ENCODE results near the gene SMIM33. TPM values are rescaled to one million over a fixed set of nuclear protein-coding genes. Genes with fewer than 3 reads are reported as not detected.
A peak's percentile ranks its signal among the peaks of the same experiment; 100 is the strongest.

The SMIM33 gene
- total RNA-seq, 2 experiments from 2014 or later, result 0.08 TPM; not detected in 1

DNA sequence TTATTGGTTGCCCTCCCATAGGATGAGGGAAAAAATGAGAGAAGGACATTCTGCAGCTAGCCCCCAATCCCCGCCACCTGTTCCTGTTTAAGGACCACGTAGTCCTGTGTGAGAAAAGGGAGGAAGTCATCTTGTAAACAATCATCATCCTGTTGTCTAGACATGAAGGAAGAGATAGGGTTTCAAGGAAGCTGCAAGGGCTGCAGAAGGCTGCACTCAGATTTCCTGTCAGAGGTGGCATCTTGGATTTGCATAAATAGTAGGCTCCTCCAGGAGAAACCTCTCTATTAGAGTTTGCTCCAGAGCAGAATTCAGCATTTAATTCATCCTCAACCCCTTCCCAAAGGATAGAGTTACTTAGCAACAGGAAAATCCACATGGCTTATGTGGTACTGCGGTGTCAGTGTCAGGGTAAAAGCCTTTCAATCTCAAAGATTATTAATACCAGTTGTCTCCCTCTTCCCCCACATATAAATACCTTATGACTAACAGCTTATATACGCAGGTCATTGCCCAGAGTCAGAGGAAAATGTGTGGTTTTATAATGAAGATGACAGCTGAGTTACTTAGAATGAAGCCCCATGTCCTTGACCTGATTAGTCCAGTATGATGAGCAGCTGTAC, 26.9 kb upstream of the SMIM33 start:
- no peak overlapping the region for H3K4me3 ChIP-seq (ENCODE audit: low read length)
- peaks cover 4% of the 10 kb centered on the region for H3K36me3 Mint-ChIP-seq (ENCODE audit: low read depth)

DNA sequence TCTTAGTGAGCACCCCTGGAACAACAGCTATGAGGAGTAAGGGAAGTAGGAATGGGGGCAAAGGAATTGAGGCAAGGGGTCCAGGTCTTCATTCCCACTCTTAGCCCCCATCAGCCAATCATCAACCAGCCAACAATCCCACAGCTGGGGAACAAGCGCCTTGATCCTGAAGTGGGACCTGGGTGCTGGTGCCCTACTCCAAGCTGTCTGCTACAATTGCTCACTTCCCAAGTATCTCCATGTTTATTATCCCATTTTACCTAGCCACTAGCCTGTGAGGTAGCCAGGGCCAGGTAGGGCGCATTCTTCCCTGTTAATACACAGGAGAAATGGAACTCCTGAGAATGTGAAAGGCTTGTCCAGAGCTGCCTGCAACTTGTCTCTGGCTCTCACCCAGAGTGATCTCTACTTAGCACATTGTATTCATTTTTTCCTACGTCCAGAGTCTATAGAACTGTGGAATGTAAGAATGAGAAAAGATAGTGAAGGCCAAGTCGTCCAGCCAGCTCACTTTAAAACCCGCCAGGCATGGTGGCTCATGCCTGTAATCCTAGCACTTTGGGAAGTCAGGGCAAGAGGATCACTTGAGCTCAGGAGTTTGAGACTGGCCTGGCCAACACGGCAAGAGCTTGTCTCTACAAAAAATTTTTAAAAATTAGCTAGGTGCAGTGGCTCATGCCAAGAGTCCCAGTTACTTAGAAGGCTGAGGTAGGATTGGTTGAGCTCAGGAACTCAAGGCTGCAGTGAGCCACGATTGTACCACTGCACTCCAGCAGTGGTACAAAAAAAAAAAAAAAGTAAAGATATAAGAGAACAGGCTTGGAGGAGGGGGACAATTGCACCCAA, 25.3 kb upstream of the SMIM33 start:
- intact Hi-C loops (cut with DNase I, micrococcal nuclease), result no loop called here
- Histone ChIP-seq H3K4me3 (ENCODE audit: low read length) (no peak overlapping the region), H3K27me3 (ENCODE audit: control insufficient read depth in 1 of 2, insufficient read depth in 2 of 2, low read length in 2 of 2) (no peaks in the 10 kb centered on the region), H3K36me3 (ENCODE audit: insufficient read depth, low read length) (no peaks in the 10 kb centered on the region), H3K4me1 (ENCODE audit: insufficient read depth, low read length) (peaks cover 46% of the 10 kb centered on the region), H3K27ac (ENCODE audit: low read depth in 1 of 2, low read length in 2 of 2) (no peak overlapping the region), H3K9me3 (ENCODE audit: control insufficient read depth in 1 of 2, insufficient read depth in 1 of 2, low read length in 2 of 2) (no peaks in the 10 kb centered on the region)
- no peaks in the 10 kb centered on the region for H3K36me3 Mint-ChIP-seq (ENCODE audit: low read depth)
- ATAC-seq (ENCODE audit: poor library complexity) (no peak), DNase-seq (no peak)
- TF ChIP-seq, protein P1, sequence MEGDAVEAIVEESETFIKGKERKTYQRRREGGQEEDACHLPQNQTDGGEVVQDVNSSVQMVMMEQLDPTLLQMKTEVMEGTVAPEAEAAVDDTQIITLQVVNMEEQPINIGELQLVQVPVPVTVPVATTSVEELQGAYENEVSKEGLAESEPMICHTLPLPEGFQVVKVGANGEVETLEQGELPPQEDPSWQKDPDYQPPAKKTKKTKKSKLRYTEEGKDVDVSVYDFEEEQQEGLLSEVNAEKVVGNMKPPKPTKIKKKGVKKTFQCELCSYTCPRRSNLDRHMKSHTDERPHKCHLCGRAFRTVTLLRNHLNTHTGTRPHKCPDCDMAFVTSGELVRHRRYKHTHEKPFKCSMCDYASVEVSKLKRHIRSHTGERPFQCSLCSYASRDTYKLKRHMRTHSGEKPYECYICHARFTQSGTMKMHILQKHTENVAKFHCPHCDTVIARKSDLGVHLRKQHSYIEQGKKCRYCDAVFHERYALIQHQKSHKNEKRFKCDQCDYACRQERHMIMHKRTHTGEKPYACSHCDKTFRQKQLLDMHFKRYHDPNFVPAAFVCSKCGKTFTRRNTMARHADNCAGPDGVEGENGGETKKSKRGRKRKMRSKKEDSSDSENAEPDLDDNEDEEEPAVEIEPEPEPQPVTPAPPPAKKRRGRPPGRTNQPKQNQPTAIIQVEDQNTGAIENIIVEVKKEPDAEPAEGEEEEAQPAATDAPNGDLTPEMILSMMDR (IDR thresholded peaks at IDR 0.05), result no peak
- H3K4me3 Mint-ChIP-seq, result no peak overlapping the region
- ChIA-PET POLR2A (interaction anchor here (0.5 to 1.1 kb wide), 3 partner anchors 13 to 67 kb away, joined by 3 to 4 read pairs (median 3); no protein-coding TSS in a partner anchor), CTCF (interaction anchor here (1.0 to 1.8 kb wide), 3 partner anchors 13 to 68 kb away, joined by 3 to 9 read pairs (median 3); no protein-coding TSS in a partner anchor)
- H3K9me3 Mint-ChIP-seq, result no peaks in the 10 kb centered on the region
- H3K27me3 Mint-ChIP-seq, result no peaks in the 10 kb centered on the region
- H3K27ac Mint-ChIP-seq, result no peak overlapping the region
- peaks cover 57% of the 10 kb centered on the region for H3K4me1 Mint-ChIP-seq (ENCODE audit: low read depth)

More for the DNA sequence above, 26.9 kb upstream of the SMIM33 start:
- no peaks in the 10 kb centered on the region for H3K27me3 Mint-ChIP-seq
- Histone ChIP-seq H3K27me3 (ENCODE audit: control insufficient read depth in 1 of 2, insufficient read depth in 2 of 2, low read length in 2 of 2) (no peaks in the 10 kb centered on the region), H3K27ac (ENCODE audit: low read depth in 1 of 2, low read length in 2 of 2) (peak overlapping the region in 1 of 2 donors; percentile 63), H3K36me3 (ENCODE audit: insufficient read depth, low read length) (no peaks in the 10 kb centered on the region), H3K4me1 (ENCODE audit: insufficient read depth, low read length) (peaks cover 53% of the 10 kb centered on the region), H3K9me3 (ENCODE audit: control insufficient read depth in 1 of 2, insufficient read depth in 1 of 2, low read length in 2 of 2) (no peaks in the 10 kb centered on the region)
- H3K4me3 Mint-ChIP-seq, result peak overlapping the region; percentile 74
- H3K27ac Mint-ChIP-seq, result peak overlapping the region; percentile 96
- H3K9me3 Mint-ChIP-seq, result no peaks in the 10 kb centered on the region
- H3K4me1 Mint-ChIP-seq (ENCODE audit: low read depth), result peaks cover 63% of the 10 kb centered on the region
- POLR2A ChIA-PET, result interaction anchor here (1.1 to 3.0 kb wide), 5 partner anchors 15 to 68 kb away, joined by 6 to 20 read pairs (median 7); partner anchors contain the start of genes SMIM33 and STING1
- TF ChIP-seq, protein P1 (IDR thresholded peaks at IDR 0.05), result no peak
- CTCF ChIA-PET, result interaction anchor here (0.5 to 2.6 kb wide), 6 partner anchors 14 to 74 kb away, joined by 3 to 13 read pairs (median 4); no protein-coding TSS in a partner anchor
- intact Hi-C loops (cut with DNase I, micrococcal nuclease), result loop anchor here in 1 of 2 experiments (5.0 kb wide), 1 partner anchor 38 kb away; the partner anchor contains the start of gene STING1
- DNase-seq, result peak in 6 of 14 experiments; percentile 21 to 77 (median 58)
- ATAC-seq (ENCODE audit: poor library complexity), result peak; percentile 48

DNA sequence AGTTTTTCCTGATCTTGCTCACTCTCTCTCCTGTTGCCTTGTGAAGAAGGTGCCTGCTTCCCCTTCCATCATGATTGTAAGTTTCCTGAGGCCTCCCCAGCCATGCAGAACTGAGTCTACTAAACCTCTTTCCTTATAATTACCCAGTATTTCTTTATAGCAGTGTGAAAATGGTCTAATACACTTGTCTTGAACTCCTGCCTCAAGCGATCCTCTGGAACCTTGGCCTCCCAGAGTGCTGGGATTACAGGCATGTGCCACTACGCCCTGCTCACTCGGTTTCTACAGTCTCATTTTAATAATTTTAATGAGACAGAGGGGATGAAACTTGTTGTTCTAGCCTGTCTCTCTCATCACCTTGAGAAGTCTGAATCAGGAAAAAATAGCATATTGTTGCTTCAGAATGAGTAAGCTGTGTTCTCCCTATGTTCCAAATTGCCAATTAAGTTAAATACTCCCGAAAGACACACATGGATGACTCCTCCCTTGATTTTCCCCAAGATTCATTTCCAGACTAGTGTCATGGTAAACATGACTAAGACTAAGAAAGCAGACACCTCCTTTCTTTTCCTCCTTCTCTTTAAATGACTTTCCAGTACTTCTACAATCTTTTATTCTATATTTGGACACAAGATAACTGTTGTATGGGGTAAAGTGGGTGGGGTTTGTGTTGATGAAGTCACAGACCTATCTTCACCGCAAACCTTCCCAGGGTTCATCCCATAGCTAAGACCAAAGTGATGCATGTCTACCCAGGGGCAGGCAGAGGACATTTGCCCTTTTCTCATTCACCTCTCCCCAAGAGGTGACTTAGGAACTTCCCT, 23.6 kb upstream of the SMIM33 start:
- CTCF ChIA-PET, result interaction anchor here (1.0 kb wide), 1 partner anchor 8 kb away, joined by 3 read pairs; the partner anchor contains the start of gene DNAJC18
- Mint-ChIP-seq H3K9me3 (no peaks in the 10 kb centered on the region), H3K27ac (peak overlapping the region; percentile 27), H3K36me3 (ENCODE audit: low read depth) (no peaks in the 10 kb centered on the region), H3K27me3 (no peaks in the 10 kb centered on the region), H3K4me3 (no peak overlapping the region), H3K4me1 (ENCODE audit: low read depth) (peaks cover 53% of the 10 kb centered on the region)
- TF ChIP-seq, protein P1 (IDR thresholded peaks at IDR 0.05), result no peak
- Histone ChIP-seq H3K36me3 (ENCODE audit: insufficient read depth, low read length) (no peaks in the 10 kb centered on the region), H3K27me3 (ENCODE audit: control insufficient read depth in 1 of 2, insufficient read depth in 2 of 2, low read length in 2 of 2) (no peaks in the 10 kb centered on the region), H3K9me3 (ENCODE audit: control insufficient read depth in 1 of 2, insufficient read depth in 1 of 2, low read length in 2 of 2) (no peaks in the 10 kb centered on the region), H3K4me3 (ENCODE audit: low read length) (no peak overlapping the region), H3K4me1 (ENCODE audit: insufficient read depth, low read length) (peaks cover 62% of the 10 kb centered on the region), H3K27ac (ENCODE audit: low read depth in 1 of 2, low read length in 2 of 2) (no peak overlapping the region)
- POLR2A ChIA-PET, result interaction anchor here (0.9 to 1.0 kb wide), 2 partner anchors 11 to 13 kb away, joined by 3 read pairs; no protein-coding TSS in a partner anchor
- DNase-seq (no peak), ATAC-seq (ENCODE audit: poor library complexity) (no peak)
- intact Hi-C loops (cut with DNase I, micrococcal nuclease), result no loop called here
